ENCODE measurements around the gene DOCK1. TPM values are rescaled to one million over a fixed set of nuclear protein-coding genes. Genes with fewer than 3 reads are reported as not detected.

The DOCK1 gene
- total and polyA plus RNA-seq, 8 donors = 46.4 to 77.7 (median 71.3) TPM

GRCh38 chr10:126872135-126872534, 33.1 kb upstream of the DOCK1 start:
- no peaks in the 10 kb centered on the region for H3K27me3 ChIP-seq
- no peak for TF ChIP-seq CTCF (IDR thresholded peaks at IDR 0.05)
- H3K36me3 ChIP-seq = no peaks in the 10 kb centered on the region
- no peak for DNase-seq
- no peaks in the 10 kb centered on the region for H3K4me1 ChIP-seq
- no peak overlapping the region for H3K4me3 ChIP-seq
- intact Hi-C loops (cut with DNase I) = no loop called here
- H3K9me3 ChIP-seq = no peaks in the 10 kb centered on the region
- ATAC-seq = no peak
- no peak overlapping the region for H3K27ac ChIP-seq

GRCh38 chr10:126872768-126873167, 32.5 kb upstream of the DOCK1 start:
- no peaks in the 10 kb centered on the region for H3K4me1 ChIP-seq
- no peak for TF ChIP-seq CTCF (IDR thresholded peaks at IDR 0.05)

GRCh38 chr10:126876456-126876855, 28.8 kb upstream of the DOCK1 start:
- Histone ChIP-seq H3K27me3 (peaks cover 0 to 8% of the 10 kb centered on the region in 2 donors), H3K4me1 (no peaks in the 10 kb centered on the region), H3K4me3 (no peak overlapping the region), H3K36me3 (no peaks in the 10 kb centered on the region), H3K27ac (no peak overlapping the region), H3K9me3 (no peaks in the 10 kb centered on the region)
- intact Hi-C loops (cut with DNase I) = no loop called here
- ATAC-seq (no peak), DNase-seq (no peak)
- TF ChIP-seq CTCF (IDR thresholded peaks at IDR 0.05) = no peak

More at GRCh38 chr10:126872768-126873167, 32.5 kb upstream of the DOCK1 start:
- no peak overlapping the region for H3K4me3 ChIP-seq
- intact Hi-C loops (cut with DNase I) = no loop called here
- H3K27ac ChIP-seq = no peak overlapping the region
- DNase-seq (no peak), ATAC-seq (no peak)
- no peaks in the 10 kb centered on the region for H3K27me3 ChIP-seq
- H3K9me3 ChIP-seq = no peaks in the 10 kb centered on the region
- H3K36me3 ChIP-seq = no peaks in the 10 kb centered on the region

GRCh38 chr10:126877390-126877789, 27.8 kb upstream of the DOCK1 start:
- Histone ChIP-seq H3K36me3 (no peaks in the 10 kb centered on the region), H3K9me3 (no peaks in the 10 kb centered on the region), H3K27ac (no peak overlapping the region), H3K4me3 (no peak overlapping the region), H3K27me3 (peaks cover 0 to 16% of the 10 kb centered on the region in 2 donors), H3K4me1 (no peaks in the 10 kb centered on the region)
- DNase-seq (no peak), ATAC-seq (no peak)
- no peak for TF ChIP-seq CTCF (IDR thresholded peaks at IDR 0.05)
- intact Hi-C loops (cut with DNase I) = no loop called here

GRCh38 chr10:126878594-126878993, 26.6 kb upstream of the DOCK1 start:
- ATAC-seq = no peak
- H3K27ac ChIP-seq = no peak overlapping the region
- H3K36me3 ChIP-seq = no peaks in the 10 kb centered on the region
- no peak overlapping the region for H3K4me3 ChIP-seq
- no peaks in the 10 kb centered on the region for H3K9me3 ChIP-seq
- DNase-seq = no peak
- no peaks in the 10 kb centered on the region for H3K4me1 ChIP-seq
- intact Hi-C loops (cut with DNase I) = no loop called here
- peaks cover 0 to 16% of the 10 kb centered on the region in 2 donors for H3K27me3 ChIP-seq
- no peak for TF ChIP-seq CTCF (IDR thresholded peaks at IDR 0.05)
